Stimulated activated CD8-positive, alpha-beta memory T cell treated with anti-CD3 and anti-CD28 coated beads, Interleukin-15, amount 100 ng/mL, for 1 hour (primary cell): ENCODE measurements around the gene SRGAP2.
"Not testable (repeated sequence)": the region's sequence is repeated elsewhere in the genome, so short reads cannot be mapped to it uniquely, and the experiment has no call there.

Experiments
- DNase-seq: peaks from one replicate; pipeline ENCODE4 v3.0.0-alpha.2; 2020; ENCODE audit warnings: low read depth

The SRGAP2 gene

GRCh38 chr1:206205569-206205968 is 2.2 kb downstream of the SRGAP2 start:
- not testable (repeated sequence) for DNase-seq

DNA sequence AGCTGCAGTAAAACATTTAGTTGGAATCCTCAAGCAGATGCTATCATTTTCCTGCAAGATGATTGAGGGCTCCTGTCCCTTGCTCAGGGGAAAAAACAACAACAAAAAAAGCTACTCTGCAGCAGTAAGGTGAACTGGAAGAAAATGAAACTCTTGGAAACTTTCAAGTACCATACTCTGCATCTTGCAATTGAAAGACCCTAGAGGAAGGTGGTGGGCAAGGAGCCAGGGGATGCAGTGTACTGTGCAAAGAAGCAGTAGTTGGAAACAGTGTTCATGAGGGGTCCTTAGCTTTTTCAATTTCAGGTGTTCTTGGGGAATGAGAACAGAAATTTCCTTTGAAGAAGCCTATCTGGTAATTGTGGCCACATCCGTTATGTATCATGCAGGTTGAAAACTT is 7.5 kb downstream of the SRGAP2 start:
- DNase-seq: not testable (repeated sequence)

- not testable (repeated sequence) for DNase-seq
Observed at GRCh38 chr1:206215600-206216392, 12.5 kb downstream of the SRGAP2 start.

- DNase-seq: not testable (repeated sequence)
Observed at GRCh38 chr1:206218285-206218684, 14.9 kb downstream of the SRGAP2 start.

DNA sequence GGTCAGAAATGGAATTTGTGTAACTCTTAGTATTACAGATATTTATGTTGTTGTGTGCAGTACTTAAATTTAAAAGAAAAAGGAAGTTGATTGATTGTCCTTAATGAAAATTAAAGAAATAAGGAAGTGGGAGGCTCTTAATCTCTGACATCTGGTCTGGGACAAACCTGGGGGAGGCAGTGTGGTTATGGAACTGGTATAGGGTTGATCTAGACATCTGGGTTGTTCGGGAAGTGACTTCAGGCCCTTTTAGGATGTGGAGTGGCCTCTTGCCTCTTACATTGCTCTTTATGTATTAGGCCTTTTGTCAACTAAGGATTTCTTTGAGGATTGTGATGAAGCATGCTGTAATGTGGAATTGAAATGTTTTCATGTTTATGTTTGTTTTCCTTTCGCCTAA is 15.4 kb downstream of the SRGAP2 start:
- not testable (repeated sequence) for DNase-seq

DNA sequence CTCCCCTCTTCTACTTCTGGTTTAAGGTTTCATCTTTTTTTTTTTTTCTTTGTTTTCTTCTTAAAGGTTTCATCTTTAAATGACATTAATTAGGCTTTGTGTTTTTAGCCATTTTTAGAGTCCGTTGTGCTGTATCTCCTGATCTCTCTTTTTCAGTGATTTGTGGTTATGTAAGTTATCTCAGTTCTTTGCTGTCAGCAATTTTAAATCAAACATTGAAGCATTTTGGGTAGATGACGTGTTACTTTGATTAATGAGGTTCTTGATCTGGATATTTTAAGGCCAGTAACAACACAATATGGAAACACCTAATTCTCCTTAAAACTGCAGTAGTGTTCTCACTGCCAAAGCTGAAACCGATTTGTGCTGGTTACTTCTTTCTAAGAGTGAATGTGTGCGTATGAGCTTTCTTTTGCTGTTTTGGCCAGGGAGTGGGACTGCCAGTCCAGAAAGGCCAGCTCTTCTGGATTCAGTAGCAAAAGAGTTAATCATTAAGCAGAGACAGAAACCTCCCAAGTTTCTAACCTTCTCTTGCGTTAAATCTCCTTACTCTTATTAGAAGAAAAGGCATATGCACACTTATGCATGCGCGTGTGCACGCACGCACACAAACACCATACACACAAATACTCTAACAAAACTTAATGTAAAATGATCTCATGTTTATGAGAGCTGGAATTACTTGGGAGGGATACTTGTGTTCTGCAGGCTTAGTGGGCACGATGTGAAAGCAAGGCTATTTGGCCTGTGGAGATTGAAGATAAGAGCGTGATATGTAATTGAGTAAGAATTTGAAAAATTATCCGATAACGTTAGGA is 16.4 kb downstream of the SRGAP2 start:
- DNase-seq: not testable (repeated sequence)

GRCh38 chr1:206220332-206221000 is 17.1 kb downstream of the SRGAP2 start:
- not testable (repeated sequence) for DNase-seq

- DNase-seq: not testable (repeated sequence)
Observed at GRCh38 chr1:206221585-206221984, 18.2 kb downstream of the SRGAP2 start.

DNA sequence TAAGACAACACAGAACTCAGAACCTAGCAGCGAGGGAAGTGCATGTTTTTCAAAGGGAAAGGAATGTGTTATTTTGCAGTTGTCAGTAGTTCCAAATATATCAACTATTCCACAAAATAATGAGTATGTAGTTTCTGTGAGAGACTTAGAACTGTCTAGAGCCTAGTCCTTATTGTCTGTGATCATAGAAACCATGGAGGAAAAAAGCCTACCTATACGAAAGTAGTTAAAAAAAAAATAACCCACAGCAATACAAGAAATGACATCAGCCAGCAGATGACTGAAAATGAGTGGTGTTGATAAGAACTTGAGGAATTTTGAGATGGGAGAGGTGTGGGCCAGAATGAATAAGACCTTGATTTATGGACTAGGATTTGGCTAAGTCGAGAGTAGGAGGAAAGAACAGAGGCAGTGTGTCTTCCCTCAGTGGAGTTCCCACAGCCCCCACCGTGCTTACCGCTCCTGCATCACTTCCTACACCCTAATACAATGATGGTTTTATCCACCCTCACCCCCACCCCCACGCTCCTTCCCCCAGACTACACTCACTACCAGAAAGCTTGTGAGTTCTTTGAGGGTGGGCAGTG is 20.9 kb downstream of the SRGAP2 start:
- DNase-seq: not testable (repeated sequence)

GRCh38 chr1:206225386-206225785 is 22.0 kb downstream of the SRGAP2 start:
- DNase-seq: not testable (repeated sequence)

DNA sequence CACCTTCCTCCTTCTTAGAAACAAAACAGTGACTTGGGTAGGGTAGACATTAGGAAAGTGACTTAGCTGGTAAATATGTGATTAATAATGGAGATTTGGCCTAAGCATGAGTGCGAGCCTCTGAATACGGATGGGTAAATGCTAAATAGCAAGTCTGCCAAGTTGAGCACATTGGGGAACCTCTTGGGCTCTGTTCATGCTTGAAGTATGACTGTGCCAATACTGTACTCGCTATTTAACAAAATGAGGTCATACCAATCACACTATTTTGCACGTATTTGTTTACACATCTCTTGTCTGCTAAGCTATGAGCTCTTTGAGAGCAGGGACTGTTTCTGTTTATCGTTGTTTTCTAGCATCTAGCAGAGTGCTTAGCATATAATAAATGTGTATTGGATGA is 23.5 kb downstream of the SRGAP2 start:
- DNase-seq: not testable (repeated sequence)

- not testable (repeated sequence) for DNase-seq
Observed at GRCh38 chr1:206229286-206229685, 25.9 kb downstream of the SRGAP2 start.

- DNase-seq: not testable (repeated sequence)
Observed at GRCh38 chr1:206231989-206232388, 28.6 kb downstream of the SRGAP2 start.

- not testable (repeated sequence) for DNase-seq
Observed at GRCh38 chr1:206232970-206233645, 29.8 kb downstream of the SRGAP2 start.

DNA sequence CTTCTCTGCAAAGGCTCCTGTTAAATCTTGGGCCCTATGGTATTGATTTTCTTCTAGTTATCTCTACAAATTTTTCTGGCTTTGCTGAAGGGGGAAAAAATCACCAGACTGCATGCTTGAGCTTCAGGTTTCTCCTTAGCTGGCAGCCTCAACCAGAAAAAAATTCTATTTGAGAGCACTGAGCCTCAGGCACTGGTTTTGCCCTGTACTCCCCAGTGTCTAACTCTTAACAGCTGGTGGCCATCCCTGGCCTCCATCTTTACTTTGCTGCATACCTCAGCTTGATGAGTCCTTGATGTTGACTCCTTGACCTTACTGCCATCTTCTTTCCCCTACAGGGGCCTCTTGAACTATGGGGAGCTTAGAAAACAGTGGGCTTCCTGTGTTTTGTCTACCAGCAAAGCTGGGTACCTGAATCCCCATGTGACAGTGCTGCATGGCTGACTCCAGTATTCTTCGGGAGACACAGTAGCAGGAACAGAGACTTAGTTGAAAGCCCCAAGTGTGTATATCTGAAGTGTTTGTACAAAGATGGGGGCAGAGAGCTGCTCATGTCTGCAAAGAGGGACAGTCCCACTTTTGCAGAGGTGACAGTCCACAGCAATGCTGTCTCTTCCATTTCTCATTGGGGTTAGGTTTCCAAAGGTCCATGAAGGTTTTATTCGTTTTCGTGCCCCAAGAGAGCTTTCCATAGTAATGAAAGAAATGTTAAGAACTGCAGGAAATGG is 31.0 kb downstream of the SRGAP2 start:
- DNase-seq: not testable (repeated sequence)

- DNase-seq: not testable (repeated sequence)
Observed at GRCh38 chr1:206235190-206235589, 31.8 kb downstream of the SRGAP2 start.

DNA sequence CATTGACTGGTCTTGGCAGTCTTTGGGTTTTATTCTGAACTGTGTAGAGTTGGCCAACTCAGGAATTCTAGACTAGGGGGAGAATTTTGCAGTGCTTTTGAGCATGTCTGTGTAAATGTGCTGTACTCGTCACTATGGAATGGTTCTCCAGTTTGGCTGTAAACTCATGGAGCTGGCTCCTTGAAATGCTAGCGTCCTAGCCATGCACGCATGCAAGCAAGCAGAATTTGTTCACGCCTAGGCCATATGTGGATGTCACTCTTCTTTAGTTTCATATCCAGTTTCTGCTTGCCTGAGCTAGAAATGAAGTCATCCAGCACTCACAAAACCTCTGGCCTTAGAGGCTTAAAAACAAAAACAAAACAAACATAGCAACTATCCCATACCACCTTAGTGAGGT is 36.9 kb downstream of the SRGAP2 start:
- DNase-seq: not testable (repeated sequence)

GRCh38 chr1:206243335-206243734 is 40.0 kb downstream of the SRGAP2 start:
- DNase-seq: not testable (repeated sequence)

GRCh38 chr1:206245479-206245878 is 42.1 kb downstream of the SRGAP2 start:
- DNase-seq: not testable (repeated sequence)

- DNase-seq: not testable (repeated sequence)
Observed at GRCh38 chr1:206246129-206246886, 43.0 kb downstream of the SRGAP2 start.
